HG03025 (cell line): Measurements from ENCODE around the gene ARSB.
"Not testable (repeated sequence)": the region's sequence is repeated elsewhere in the genome, so short reads cannot be mapped to it uniquely, and the experiment has no call there.

Experiments used
- ATAC-seq: cut with Tn5 transposase; IDR thresholded peaks from one replicate; pipeline ENCODE4 v1.9.1; 2021; ENCODE audit warnings: mild to moderate bottlenecking, moderate library complexity; ENCODE audit not compliant: unreplicated experiment, low FRiP score

ARSB gene

GRCh38 chr5:78907255-78907891, 77.7 kb downstream of the ARSB start:
- no peak for ATAC-seq

- ATAC-seq = peak; percentile 72
Observed at GRCh38 chr5:78905084-78905938, 79.8 kb downstream of the ARSB start.

- no peak for ATAC-seq
Observed at GRCh38 chr5:78903861-78904260, 81.2 kb downstream of the ARSB start.

- no peak for ATAC-seq
Observed at GRCh38 chr5:78903353-78903752, 81.8 kb downstream of the ARSB start.

GRCh38 chr5:78899922-78900362, 85.2 kb downstream of the ARSB start:
- ATAC-seq = no peak

- ATAC-seq = no peak
Observed at GRCh38 chr5:78896132-78896531, 89.0 kb downstream of the ARSB start.

GRCh38 chr5:78895616-78896015, 89.5 kb downstream of the ARSB start:
- no peak for ATAC-seq

GRCh38 chr5:78893940-78894677, 91.0 kb downstream of the ARSB start:
- no peak for ATAC-seq

- no peak for ATAC-seq
Observed at GRCh38 chr5:78890667-78891379, 94.3 kb downstream of the ARSB start.

GRCh38 chr5:78889369-78890140, 95.6 kb downstream of the ARSB start:
- no peak for ATAC-seq

GRCh38 chr5:78888580-78889368, 96.3 kb downstream of the ARSB start:
- no peak for ATAC-seq

GRCh38 chr5:78887384-78888118, 97.6 kb downstream of the ARSB start:
- ATAC-seq = peak; percentile 94

GRCh38 chr5:78886341-78887230, 98.5 kb downstream of the ARSB start:
- ATAC-seq = no peak

- ATAC-seq = no peak
Observed at GRCh38 chr5:78881884-78882283, 103.2 kb downstream of the ARSB start.

- no peak for ATAC-seq
Observed at GRCh38 chr5:78879516-78879915, 105.6 kb downstream of the ARSB start.

- ATAC-seq = not testable (repeated sequence)
Observed at GRCh38 chr5:78866076-78866475, 119.0 kb downstream of the ARSB start.

- ATAC-seq = no peak
Observed at GRCh38 chr5:78858364-78858763, 126.7 kb downstream of the ARSB start.
